Glomerular visceral epithelial cell (primary cell): ENCODE data around the gene LRRC4C.
"Not testable (repeated sequence)": the region's sequence is repeated elsewhere in the genome, so short reads cannot be mapped to it uniquely, and the experiment has no call there.

Experiments
- DNase-seq: peaks from one replicate; pipeline ENCODE4 v3.0.0-alpha.2; 2016; ENCODE audit errors: extremely low spot score

LRRC4C gene

DNA sequence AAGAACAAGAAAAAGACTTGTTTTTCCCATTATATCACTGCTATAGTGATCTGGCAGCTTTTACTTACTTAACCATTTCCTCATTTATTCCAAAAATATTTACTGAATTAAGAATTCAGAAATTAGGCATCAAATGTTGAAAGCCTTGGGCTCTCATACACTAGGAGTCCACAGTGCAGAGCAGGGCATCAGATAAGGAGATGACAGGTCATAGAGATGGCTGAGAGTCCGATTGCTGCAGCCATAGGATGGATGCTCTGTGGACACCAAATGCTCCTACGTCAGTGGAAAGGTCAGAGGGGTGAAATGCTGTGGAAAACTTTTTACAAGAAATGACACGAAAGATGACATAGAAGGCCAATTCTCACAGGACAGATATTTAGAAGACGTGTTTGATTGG, 771.1 kb downstream of the LRRC4C start:
- DNase-seq: no peak

- no peak for DNase-seq
These were observed 772.7 kb downstream of the LRRC4C start for GRCh38 chr11:40686765-40687164.

GRCh38 chr11:40683010-40683409, 776.4 kb downstream of the LRRC4C start:
- no peak for DNase-seq

DNA sequence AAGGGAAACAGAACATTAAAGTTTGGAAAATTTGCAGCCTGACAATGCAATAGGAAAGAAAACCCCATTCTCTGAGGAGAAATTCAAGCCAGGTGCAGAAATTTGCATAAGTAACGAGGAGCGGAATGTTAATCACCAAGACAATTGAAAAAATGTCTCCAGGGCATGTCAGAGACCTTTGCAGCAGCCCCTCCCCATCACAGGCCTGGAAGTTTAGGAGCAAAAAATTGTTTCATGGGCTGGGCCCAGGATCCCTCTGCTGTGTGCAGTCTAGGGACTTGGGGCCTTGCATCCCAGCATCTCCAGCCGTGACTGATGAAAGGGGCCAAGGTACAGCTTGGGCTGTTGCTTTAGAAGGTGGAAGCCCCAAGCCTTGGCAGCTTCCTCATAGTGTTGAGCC, 780.2 kb downstream of the LRRC4C start:
- no peak for DNase-seq

DNA sequence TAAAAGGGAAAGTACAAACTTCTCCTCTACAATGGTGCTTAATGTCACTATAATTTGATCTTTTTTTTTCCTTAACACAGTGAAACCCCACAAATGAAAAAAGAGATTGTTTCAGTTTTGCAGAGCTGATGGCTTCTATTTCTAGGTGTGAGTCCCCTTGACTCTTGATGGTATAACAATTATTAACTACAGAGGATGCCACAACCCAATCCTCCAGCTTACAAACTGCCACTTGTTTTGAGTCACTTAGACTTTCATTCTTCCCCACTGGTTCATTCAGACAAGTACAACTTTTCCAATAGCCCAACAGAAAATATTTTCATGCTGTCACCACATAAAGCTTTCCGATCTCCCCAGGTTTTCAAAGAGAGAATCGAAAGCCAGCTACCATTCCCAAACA, 812.2 kb downstream of the LRRC4C start:
- DNase-seq: peak; percentile 44

- DNase-seq: no peak
These were observed 817.2 kb downstream of the LRRC4C start for GRCh38 chr11:40642284-40642683.

DNA sequence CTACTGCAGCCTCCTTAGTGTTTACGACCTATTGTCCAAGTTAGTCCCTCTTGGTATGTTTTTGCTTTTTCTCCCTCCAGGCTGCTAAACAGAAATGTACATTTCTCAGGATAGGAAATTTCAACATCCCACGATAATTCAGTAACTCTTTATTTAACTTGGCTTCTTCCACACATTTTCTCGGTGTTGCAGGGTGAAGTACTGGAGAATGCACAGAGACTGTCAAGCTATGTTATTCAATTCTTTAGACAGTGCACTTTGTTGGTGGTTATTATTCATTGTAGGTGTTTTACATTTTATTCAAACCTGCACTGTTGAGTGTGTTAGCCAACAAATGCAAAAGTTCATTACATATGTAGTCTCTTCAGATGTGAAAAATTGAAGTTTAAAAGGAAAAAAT, 839.8 kb downstream of the LRRC4C start:
- no peak for DNase-seq

GRCh38 chr11:40606800-40607199, 852.7 kb downstream of the LRRC4C start:
- DNase-seq: no peak

GRCh38 chr11:40602866-40603552, 856.4 kb downstream of the LRRC4C start:
- peak; percentile 6 for DNase-seq

DNA sequence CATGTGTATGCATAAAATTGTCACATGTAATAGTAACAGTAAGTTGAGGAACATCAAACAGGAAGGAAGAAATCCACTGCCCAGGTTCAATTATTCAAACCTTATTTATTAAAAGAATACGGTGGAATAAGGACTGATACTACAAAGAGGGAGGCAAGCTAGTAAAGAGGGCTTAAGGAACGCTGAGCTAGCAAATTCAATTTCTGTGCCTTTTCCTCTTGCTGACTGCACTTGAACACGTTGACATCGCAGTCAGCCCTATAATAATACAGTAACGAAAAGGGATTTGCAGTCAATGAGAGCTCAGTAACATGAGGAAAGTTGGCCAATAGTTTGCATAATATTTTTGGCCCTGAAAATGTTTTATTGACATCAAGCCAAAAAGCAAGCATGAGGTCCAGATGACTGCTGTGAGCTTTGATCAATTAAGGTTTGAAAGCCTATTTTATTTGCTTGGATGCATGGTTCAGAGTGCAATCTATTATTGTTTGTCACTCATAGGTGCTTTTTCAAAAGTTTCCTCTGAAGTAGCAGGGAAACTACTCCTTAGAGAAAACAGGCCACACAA, 861.8 kb downstream of the LRRC4C start:
- DNase-seq: no peak

GRCh38 chr11:40573254-40573891, 886.1 kb downstream of the LRRC4C start:
- DNase-seq: no peak

GRCh38 chr11:40569947-40570531, 889.4 kb downstream of the LRRC4C start:
- no peak for DNase-seq

DNA sequence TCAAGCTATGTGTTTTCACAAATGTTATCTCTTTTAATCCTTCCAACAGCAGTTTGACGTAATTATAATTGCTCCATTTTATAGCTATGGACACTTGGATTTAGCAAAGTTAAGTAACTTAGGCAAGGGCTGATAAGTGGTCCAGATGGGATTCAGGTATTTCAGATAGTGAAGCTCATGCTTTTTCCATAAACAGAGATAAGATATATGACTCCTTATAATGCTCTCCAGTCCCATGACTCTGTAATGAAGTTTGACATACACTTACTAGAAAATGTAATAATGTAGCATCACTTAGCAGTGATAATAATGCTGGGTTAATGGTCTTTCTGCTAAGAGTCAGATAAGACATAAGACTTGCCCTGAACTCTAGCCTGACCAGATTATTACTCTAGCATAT, 892.1 kb downstream of the LRRC4C start:
- DNase-seq: no peak

DNA sequence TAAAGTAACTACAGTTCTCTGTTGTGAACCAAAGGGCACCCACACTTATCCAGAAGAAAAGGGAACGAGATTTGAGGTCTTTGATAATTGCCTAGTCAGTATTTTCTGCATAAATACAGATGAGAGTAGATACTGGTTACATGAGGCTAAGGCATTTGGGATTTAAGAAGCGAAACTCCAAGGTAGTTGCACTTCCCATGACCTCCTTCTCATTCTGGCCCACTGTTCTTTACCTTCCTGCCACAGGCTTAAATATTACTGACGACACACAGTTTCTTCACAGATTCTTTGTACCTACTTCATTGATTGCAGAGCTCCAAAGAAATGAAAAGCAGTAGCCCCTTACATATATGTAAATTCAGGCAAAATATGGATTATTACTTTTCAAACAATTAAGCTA, 915.3 kb downstream of the LRRC4C start:
- DNase-seq: no peak

DNA sequence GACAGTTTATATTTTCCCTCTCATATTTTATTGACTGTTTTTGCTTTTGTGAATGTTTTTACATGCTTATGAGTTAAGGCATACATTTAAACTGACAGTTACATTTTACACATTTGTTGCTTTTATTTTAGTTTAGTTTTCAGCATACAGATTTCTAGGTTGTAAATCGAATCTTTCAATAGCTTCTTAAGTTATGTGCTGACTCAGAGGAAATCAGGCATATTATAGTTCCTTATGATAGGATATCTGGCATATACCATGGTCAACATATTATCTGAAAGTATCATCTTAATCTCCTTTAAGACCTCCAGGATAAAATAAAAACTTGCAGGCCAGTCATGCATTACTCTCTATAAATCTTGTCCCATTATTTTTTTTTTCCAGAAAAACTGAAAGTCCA, 916.6 kb downstream of the LRRC4C start:
- DNase-seq: no peak

DNA sequence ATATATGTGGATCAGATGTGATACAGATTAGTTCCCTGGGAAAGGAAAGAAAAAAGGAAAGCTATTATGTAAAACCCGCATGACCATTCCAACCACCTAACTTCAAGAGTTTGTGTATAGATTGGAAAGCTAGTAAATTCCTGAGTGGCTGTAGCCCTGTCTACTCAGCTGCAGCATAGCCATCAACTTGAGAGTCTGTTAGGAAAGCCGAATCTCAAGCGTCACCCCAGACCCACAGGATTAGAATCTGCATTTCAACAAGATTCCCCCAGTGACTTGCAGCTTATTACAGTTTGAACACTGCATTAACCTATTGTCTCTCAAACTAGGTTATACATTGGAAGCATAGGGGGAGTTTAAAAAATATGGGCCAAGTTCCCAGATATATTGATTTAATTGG, 921.7 kb downstream of the LRRC4C start:
- DNase-seq: no peak

- not testable (repeated sequence) for DNase-seq
These were observed 937.4 kb downstream of the LRRC4C start for GRCh38 chr11:40522080-40522479.

DNA sequence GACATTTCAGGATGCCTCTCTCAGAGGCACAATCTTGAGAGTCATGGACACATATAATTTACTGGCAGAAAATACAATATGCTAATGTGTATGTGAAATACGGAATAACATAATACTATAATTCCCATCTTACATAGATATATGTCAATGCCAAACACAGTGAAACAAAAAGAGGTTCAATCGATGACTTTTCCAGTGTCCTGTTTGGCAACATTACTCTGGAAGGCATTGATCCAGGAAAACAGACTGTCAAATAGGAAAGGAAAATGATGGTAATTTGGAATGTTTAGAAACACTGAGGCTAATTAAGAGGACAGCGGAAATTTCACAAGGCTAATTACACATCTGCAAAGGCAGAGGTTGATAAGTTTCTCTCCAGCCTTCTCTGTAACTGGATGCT, 942.3 kb downstream of the LRRC4C start:
- DNase-seq: no peak

DNA sequence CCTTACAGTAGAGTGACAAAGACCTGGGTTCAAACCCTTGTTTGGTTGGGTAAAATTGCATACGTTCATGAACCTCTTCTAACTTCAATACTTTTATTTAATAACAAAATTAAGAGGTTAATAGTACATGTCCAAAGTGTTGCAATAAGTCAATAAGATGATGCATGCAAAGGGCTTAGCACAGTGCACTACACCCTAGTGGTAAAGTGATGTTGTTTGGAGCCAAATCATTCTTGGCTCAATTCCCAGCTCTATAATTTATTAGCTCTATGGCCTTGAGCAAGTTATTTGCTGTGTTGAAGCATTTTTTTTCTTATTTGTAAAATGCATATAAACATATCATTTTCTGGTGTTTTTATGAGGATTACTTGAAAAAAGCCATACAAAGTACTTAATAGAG, 945.3 kb downstream of the LRRC4C start:
- peak; percentile 15 for DNase-seq

- no peak for DNase-seq
These were observed 946.2 kb downstream of the LRRC4C start for GRCh38 chr11:40513281-40513680.

- DNase-seq: no peak
These were observed 951.1 kb downstream of the LRRC4C start for GRCh38 chr11:40508303-40508702.

GRCh38 chr11:40506226-40506625, 953.2 kb downstream of the LRRC4C start:
- no peak for DNase-seq

GRCh38 chr11:40491341-40491740, 968.1 kb downstream of the LRRC4C start:
- no peak for DNase-seq
